IMR-90 (cell line): ENCODE data around the gene PALLD. TPM values are rescaled to one million over a fixed set of nuclear protein-coding genes. Genes with fewer than 3 reads are reported as not detected.

Source experiments
- ATAC-seq: fragments of 200-7000 bp; cut with Tn5 transposase; 2 replicates; pipeline ENCODE4 v1.9.1; 2020; ENCODE audit warnings: low read depth, mild to moderate bottlenecking, moderate library complexity
- BruUV-seq: library from RNA; stranded (reverse); fragments of 400-500 nt; replicated peaks from 2 replicates; lab custom pipeline; 2021; lab: Mats Ljungman, UMichigan
- CTCF ChIA-PET: fragments of 300-600 bp; formaldehyde crosslinking; extraction: SDS; loops from one replicate; lab custom pipeline; 2021; ENCODE audit warnings: antibody characterized with exemption; lab: Yijun Ruan, JAX
- POLR2A ChIA-PET: fragments of 300-600 bp; sonication (Branson Sonifier 250); formaldehyde crosslinking; loops from one replicate; lab custom pipeline; 2022; ENCODE audit warnings: antibody characterized with exemption; ENCODE audit not compliant: unreplicated experiment; lab: Charles Lee
- DNase-seq: peaks from one replicate; pipeline ENCODE4 v3.0.0; 2013
- H2AFZ ChIP-seq: replicated peaks from 2 replicates; pipeline ENCODE3; 2013; ENCODE audit warnings: low read length, mild to moderate bottlenecking; ENCODE audit not compliant: poor library complexity
- H2AK5ac ChIP-seq: 2 replicates; pipeline ENCODE4 v1.6.1; 2013; ENCODE audit warnings: low read depth, low read length, inconsistent platforms
- H2AK9ac ChIP-seq: replicated peaks from 2 replicates; pipeline ENCODE3; 2013; ENCODE audit warnings: mild to moderate bottlenecking, low read depth, low read length, moderate library complexity; ENCODE audit not compliant: poor library complexity
- H2BK120ac ChIP-seq: 2 replicates; pipeline ENCODE4 v1.6.1; 2013; ENCODE audit warnings: low read depth, low read length, inconsistent platforms
- H2BK15ac ChIP-seq: 3 replicates; pipeline ENCODE4 v1.6.1; 2013; ENCODE audit warnings: low read depth, low read length, inconsistent platforms
- H2BK20ac ChIP-seq: 2 replicates; pipeline ENCODE4 v1.6.1; 2013; ENCODE audit warnings: low read depth, mild to moderate bottlenecking, inconsistent platforms, low read length, moderate library complexity
- H2BK5ac ChIP-seq: 2 replicates; pipeline ENCODE4 v1.6.1; 2013; ENCODE audit warnings: mild to moderate bottlenecking, low read depth, low read length, inconsistent platforms; ENCODE audit not compliant: poor library complexity, severe bottlenecking
- H3K14ac ChIP-seq: replicated peaks from 2 replicates; pipeline ENCODE4 v1.6.1; 2013; ENCODE audit warnings: low read depth, low read length, inconsistent platforms
- H3K18ac ChIP-seq: 2 replicates; pipeline ENCODE4 v1.6.1; 2013; ENCODE audit warnings: low read depth, low read length, control low read depth
- H3K23ac ChIP-seq: 2 replicates; pipeline ENCODE4 v1.6.1; 2013; ENCODE audit warnings: low read depth, low read length, inconsistent platforms
- H3K27ac ChIP-seq: 2 replicates; pipeline ENCODE4 v1.5.1; 2013; ENCODE audit warnings: mild to moderate bottlenecking, control low read depth, low read length; ENCODE audit not compliant: insufficient read depth
- H3K27me3 ChIP-seq: 2 replicates; pipeline ENCODE4 v1.6.1; 2013; ENCODE audit warnings: low read length; ENCODE audit not compliant: control insufficient read depth, insufficient read depth
- H3K36me3 ChIP-seq: 2 replicates; pipeline ENCODE4 v1.6.1; 2013; ENCODE audit warnings: low read length, mixed read lengths; ENCODE audit not compliant: control insufficient read depth, insufficient read depth
- H3K4ac ChIP-seq: 2 replicates; pipeline ENCODE4 v1.6.1; 2013; ENCODE audit warnings: low read depth, low read length, inconsistent platforms
- H3K4me1 ChIP-seq: 2 replicates; pipeline ENCODE4 v1.6.1; 2013; ENCODE audit warnings: low read length, mixed read lengths; ENCODE audit not compliant: control insufficient read depth, insufficient read depth
- H3K4me2 ChIP-seq: 2 replicates; pipeline ENCODE4 v1.6.1; 2013; ENCODE audit warnings: low read depth, mild to moderate bottlenecking, control low read depth, low read length, moderate library complexity
- H3K4me3 ChIP-seq: 2 replicates; pipeline ENCODE4 v1.5.1; 2013; ENCODE audit warnings: low read depth, mild to moderate bottlenecking, control low read depth, low read length, moderate library complexity; ENCODE audit not compliant: insufficient read depth
- H3K56ac ChIP-seq: 2 replicates; pipeline ENCODE4 v1.6.1; 2013; ENCODE audit warnings: low read length, inconsistent platforms; ENCODE audit not compliant: insufficient read depth; ENCODE audit errors: extremely low read depth
- H3K79me1 ChIP-seq, 2 experiments: 2 replicates each; pipeline ENCODE4 v1.6.1; 2013; ENCODE audit warnings: low read length in 2 of 2, inconsistent platforms in 1 of 2, low read depth in 1 of 2
- H3K9ac ChIP-seq: 2 replicates; pipeline ENCODE4 v1.6.1; 2013; ENCODE audit warnings: low read depth, low read length, control low read depth
- H3K9me1 ChIP-seq: 2 replicates; pipeline ENCODE4 v1.6.1; 2013; ENCODE audit warnings: low read length, inconsistent platforms; ENCODE audit not compliant: insufficient read depth
- H3K9me3 ChIP-seq: 2 replicates; pipeline ENCODE4 v1.6.1; 2013; ENCODE audit warnings: low read length; ENCODE audit not compliant: control insufficient read depth, insufficient read depth
- H4K20me1 ChIP-seq: 2 replicates; pipeline ENCODE4 v1.6.1; 2013; ENCODE audit warnings: low read length, inconsistent platforms; ENCODE audit not compliant: insufficient read depth
- H4K5ac ChIP-seq: 2 replicates; pipeline ENCODE4 v1.6.1; 2013; ENCODE audit warnings: mild to moderate bottlenecking, low read depth, low read length, control low read depth
- H4K8ac ChIP-seq, 2 experiments: 2 replicates each; pipeline ENCODE4 v1.6.1; 2013; ENCODE audit warnings: low read depth in 2 of 2, low read length in 2 of 2, control low read depth in 1 of 2, inconsistent platforms in 1 of 2
- H4K91ac ChIP-seq: 2 replicates; pipeline ENCODE4 v1.6.1; 2013; ENCODE audit warnings: low read depth, low read length, inconsistent platforms; ENCODE audit not compliant: insufficient read depth
- CEBPB ChIP-seq: IDR thresholded peaks from 2 replicates; pipeline ENCODE4 v1.6.1; 2012; ENCODE audit warnings: low read depth, low read length, improper control_type of control experiment
- CTCF ChIP-seq: conservative IDR thresholded peaks from 2 replicates; pipeline ENCODE4 v1.5.1; 2012; ENCODE audit warnings: mild to moderate bottlenecking, low read depth, low read length, improper control_type of control experiment
- MAFK ChIP-seq: IDR thresholded peaks from 2 replicates; pipeline ENCODE4 v1.6.1; 2012; ENCODE audit warnings: low read depth, low read length, improper control_type of control experiment
- MAZ ChIP-seq: IDR thresholded peaks from 2 replicates; pipeline ENCODE4 v1.6.1; 2012; ENCODE audit warnings: low read depth, mild to moderate bottlenecking, low read length, improper control_type of control experiment, moderate library complexity, borderline replicate concordance
- MXI1 ChIP-seq: IDR thresholded peaks from 2 replicates; pipeline ENCODE4 v1.6.1; 2012; ENCODE audit warnings: low read depth, mild to moderate bottlenecking, low read length, moderate library complexity, borderline replicate concordance
- NFE2L2 ChIP-seq: fragments of 150-350 bp; IDR thresholded peaks from 2 replicates; pipeline ENCODE4 v1.6.1; 2016; ENCODE audit warnings: low read depth, mild to moderate bottlenecking, low read length
- POLR2A ChIP-seq: IDR thresholded peaks from 2 replicates; pipeline ENCODE4 v1.6.1; 2012; ENCODE audit warnings: mild to moderate bottlenecking, low read depth, low read length
- RAD21 ChIP-seq: IDR thresholded peaks from 2 replicates; pipeline ENCODE4 v1.6.1; 2012; ENCODE audit warnings: low read length, improper control_type of control experiment
- RFX5 ChIP-seq: IDR thresholded peaks from 2 replicates; pipeline ENCODE4 v1.8.0; 2012; ENCODE audit warnings: low read depth, mild to moderate bottlenecking, low read length, moderate library complexity
- SMC3 ChIP-seq: fragments of 150-350 bp; IDR thresholded peaks from 2 replicates; pipeline ENCODE4 v1.6.1; 2016; ENCODE audit warnings: low read depth, mild to moderate bottlenecking, antibody characterized with exemption, low read length, moderate library complexity
- USF2 ChIP-seq: fragments of 150-350 bp; IDR thresholded peaks from 2 replicates; pipeline ENCODE4 v1.6.1; 2017; ENCODE audit warnings: mild to moderate bottlenecking, antibody characterized with exemption, low read length, low read depth
- WGBS, 2 experiments: methylation state at CpG; one replicate each; pipeline versions ENCODE4 v1.1.5 to v1.1.7; 2013; ENCODE audit warnings: missing lambda C conversion rate in 2 of 2; ENCODE audit not compliant: insufficient read length in 1 of 2; ENCODE audit errors: extremely low coverage in 2 of 2; 5-methylcytosine and 5-hydroxymethylcytosine counted together
- dilution Hi-C: fragments of 300-500 bp; cut with HindIII; formaldehyde crosslinking; loops from one replicate; pipeline ENCODE4 v1.14.3; 2018; ENCODE audit warnings: low sequenced_read_pairs; ENCODE audit not compliant: unreplicated experiment
- in situ Hi-C: fragments of 300-500 bp; cut with MboI; formaldehyde crosslinking; loops from 3 replicates; pipeline ENCODE4 v1.14.3; 2019; ENCODE audit warnings: low sequenced_read_pairs, inconsistent platforms, mixed read lengths
- intact Hi-C: fragments of 100-400 bp; cut with micrococcal nuclease; formaldehyde crosslinking; loops from 2 replicates; pipeline ENCODE4 v1.10.0; 2022
- polyA plus RNA-seq, 3 experiments: library from polyadenylated mRNA; depleted of rRNA; stranded (reverse); fragments of >200 nt; gene quantifications; 2 replicates each; pipeline ENCODE4 v1.2.3, GENCODE V29; 2012; ENCODE audit warnings: low replicate concordance in 1 of 3
- total RNA-seq: library from RNA; depleted of rRNA; stranded (reverse); fragments of >200 nt; gene quantifications from 2 replicates; pipeline ENCODE4 v1.2.3, GENCODE V29; 2012

PALLD gene
- total and polyA plus RNA-seq, 2 of the 4 experiments (the other 2 are of a cell fraction), result 91.0 to 91.9 TPM

GRCh38 chr4:168614281-168615057, 117.6 kb downstream of the PALLD start (continued):
- no peak for TF ChIP-seq MXI1
- TF ChIP-seq RFX5, result no peak

- H4K5ac ChIP-seq, result peak overlapping the region; percentile 93
- no peak overlapping the region for H3K9ac ChIP-seq
- H2BK5ac ChIP-seq, result peak overlapping the region; percentile 80
- peak overlapping the region; percentile 57; the same call in 1 of the 2 replicates for H3K23ac ChIP-seq
- peak overlapping the region; percentile 18 for H2AK9ac ChIP-seq
- in situ Hi-C loops, result no loop called here
- peak overlapping the region in 1 of 2 experiments; percentile 72; a peak in 1 of 4 replicates for H4K8ac ChIP-seq
- H3K79me1 ChIP-seq, result no peaks in the 10 kb centered on the region
- H3K18ac ChIP-seq, result peak overlapping the region; percentile 85
- ChIA-PET POLR2A (no interaction called here), CTCF (interaction anchor here (0.6 to 1.2 kb wide), 3 partner anchors 14 to 449 kb away, joined by 3 to 4 read pairs (median 3); no protein-coding TSS in a partner anchor)
- no peak overlapping the region for H2AFZ ChIP-seq
- H3K4ac ChIP-seq, result peak overlapping the region; percentile 41; the same call in 1 of the 2 replicates
- H3K4me2 ChIP-seq, result peak overlapping the region; percentile 82
- 0% methylated on average over 1 of the region's 5 CpGs; no CpG with 5 or more reads in 1 of the 2 experiments for WGBS, 2 experiments
- H3K36me3 ChIP-seq, result no peaks in the 10 kb centered on the region
- H3K56ac ChIP-seq, result peak overlapping the region; percentile 63; the same call in 1 of the 2 replicates
- peak overlapping the region; percentile 34; the same call in 1 of the 2 replicates for H4K91ac ChIP-seq
- peak overlapping the region; percentile 31; the same call in 1 of the 3 replicates for H2BK15ac ChIP-seq
- no peak for TF ChIP-seq SMC3
- TF ChIP-seq CEBPB, result no peak
- TF ChIP-seq USF2, result no peak
- no peak for TF ChIP-seq CTCF
- TF ChIP-seq NFE2L2, result no peak
- TF ChIP-seq RAD21, result no peak
- no peak for TF ChIP-seq POLR2A
- TF ChIP-seq MAFK, result no peak
- no peak for TF ChIP-seq MAZ
- DNase-seq (peak; percentile 57), ATAC-seq (no peak)
- H2BK120ac ChIP-seq, result peak overlapping the region; percentile 77
- no TSS peak for BruUV-seq
- H3K27me3 ChIP-seq, result no peaks in the 10 kb centered on the region
- H3K4me1 ChIP-seq, result peaks cover 39% of the 10 kb centered on the region
- dilution Hi-C loops, result no loop called here
- H3K27ac ChIP-seq, result peak overlapping the region; percentile 62
- H3K9me3 ChIP-seq, result no peaks in the 10 kb centered on the region
- H3K14ac ChIP-seq, result peak overlapping the region; percentile 68; the same call in 1 of the 2 replicates
- intact Hi-C loops, result loop anchor here (5.0 kb wide), 1 partner anchor 298 kb away; the partner anchor contains the start of gene DDX60
- peak overlapping the region; percentile 88 for H2BK20ac ChIP-seq
- no peak overlapping the region for H3K4me3 ChIP-seq
- H3K9me1 ChIP-seq, result peaks cover 23% of the 10 kb centered on the region
- H4K20me1 ChIP-seq, result no peaks in the 10 kb centered on the region
- H2AK5ac ChIP-seq, result peak overlapping the region; percentile 79
Measured at GRCh38 chr4:168615294-168616065, 118.6 kb downstream of the PALLD start.
